Cerebellar cortex (tissue), 1 donor: ENCODE data around the gene FAHD2A.
"Not testable (repeated sequence)": the region's sequence is repeated elsewhere in the genome, so short reads cannot be mapped to it uniquely, and the experiment has no call there.

Experiments used
- DNase-seq: peaks from one replicate; pipeline ENCODE4 v3.0.0-alpha.2; 2015; ENCODE audit warnings: low spot score

The FAHD2A gene

GRCh38 chr2:95435872-95436209 is 33.3 kb downstream of the FAHD2A start:
- not testable (repeated sequence) for DNase-seq

- DNase-seq = not testable (repeated sequence)
Observed at GRCh38 chr2:95442474-95443099, 40.1 kb downstream of the FAHD2A start.

GRCh38 chr2:95445317-95445716 is 42.8 kb downstream of the FAHD2A start:
- DNase-seq = not testable (repeated sequence)

- DNase-seq = not testable (repeated sequence)
Observed at GRCh38 chr2:95463292-95463691, 60.8 kb downstream of the FAHD2A start.
